Stimulated activated naive CD8-positive, alpha-beta T cell treated with anti-CD3 and anti-CD28 coated beads, Interleukin-15, Interleukin-2, amounts not matched to agents 100 U/mL and 50 U/mL, for 24 hours (primary cell): ENCODE measurements around the gene PDLIM4.

Experiments used
- ATAC-seq: fragments of 150-1000 bp; cut with Tn5 transposase; one replicate; pipeline ENCODE4 v1.10.0; 2021
- DNase-seq: peaks from one replicate; pipeline ENCODE4 v3.0.0; 2021

Gene PDLIM4

GRCh38 chr5:132309679-132310078, 52.2 kb downstream of the PDLIM4 start:
- DNase-seq (no peak), ATAC-seq (no peak)

- ATAC-seq (no peak), DNase-seq (no peak)
Observed at GRCh38 chr5:132310141-132310834, 52.8 kb downstream of the PDLIM4 start.

- DNase-seq = no peak
- no peak for ATAC-seq
Observed at GRCh38 chr5:132313366-132313765, 55.9 kb downstream of the PDLIM4 start.

GRCh38 chr5:132313961-132314432, 56.5 kb downstream of the PDLIM4 start:
- ATAC-seq (no peak), DNase-seq (no peak)

- DNase-seq (no peak), ATAC-seq (no peak)
Observed at GRCh38 chr5:132315529-132316067, 58.1 kb downstream of the PDLIM4 start.

- DNase-seq (no peak), ATAC-seq (no peak)
Observed at GRCh38 chr5:132319975-132320374, 62.5 kb downstream of the PDLIM4 start.

GRCh38 chr5:132321109-132321721, 63.7 kb downstream of the PDLIM4 start:
- no peak for DNase-seq
- no peak for ATAC-seq

GRCh38 chr5:132322266-132322665, 64.8 kb downstream of the PDLIM4 start:
- DNase-seq = no peak
- ATAC-seq = no peak
